Middle frontal gyrus (tissue), 1 donor: ENCODE results near the gene REXO4.
"Not testable (repeated sequence)": the region's sequence is repeated elsewhere in the genome, so short reads cannot be mapped to it uniquely, and the experiment has no call there.

Experiments used
- DNase-seq: peaks from one replicate; pipeline ENCODE4 v3.0.0-alpha.2; 2015; ENCODE audit warnings: low spot score; ENCODE audit errors: extremely low spot score

Gene REXO4

GRCh38 chr9:133421615-133422542 lies 4.1 kb upstream of the REXO4 start, which contains the start of gene ADAMTS13:
Gene ADAMTS13 (plus strand): TSS chr9:133422367. CDS start chr9:133422444, 77 bp downstream.
- DNase-seq: no peak

- DNase-seq: no peak
Observed at GRCh38 chr9:133420392-133420827, 2.6 kb upstream of the REXO4 start.

- no peak for DNase-seq
Observed at GRCh38 chr9:133419005-133419404, 1.2 kb upstream of the REXO4 start.

- no peak for DNase-seq
Observed at GRCh38 chr9:133415170-133415569, 2.6 kb downstream of the REXO4 start.

GRCh38 chr9:133408042-133408441 lies 9.8 kb downstream of the REXO4 start:
- DNase-seq: no peak

- peak; percentile 44 for DNase-seq
Observed at GRCh38 chr9:133406480-133407307, 11.1 kb downstream of the REXO4 start.

GRCh38 chr9:133405508-133406438 lies 12.0 kb downstream of the REXO4 start:
- DNase-seq: no peak

GRCh38 chr9:133404454-133405002 lies 13.3 kb downstream of the REXO4 start:
- no peak for DNase-seq

GRCh38 chr9:133403766-133404453 lies 13.9 kb downstream of the REXO4 start:
- no peak for DNase-seq

- no peak for DNase-seq
Observed at GRCh38 chr9:133402689-133403088, 15.1 kb downstream of the REXO4 start.

- DNase-seq: no peak
Observed at GRCh38 chr9:133401588-133401987, 16.2 kb downstream of the REXO4 start.

- no peak for DNase-seq
Observed at GRCh38 chr9:133400292-133400691, 17.5 kb downstream of the REXO4 start.

- DNase-seq: no peak
Observed at GRCh38 chr9:133397895-133398294, 19.9 kb downstream of the REXO4 start.

- no peak for DNase-seq
Observed at GRCh38 chr9:133397370-133397769, 20.4 kb downstream of the REXO4 start.

- no peak for DNase-seq
Observed at GRCh38 chr9:133396952-133397351, 20.9 kb downstream of the REXO4 start.

- no peak for DNase-seq
Observed at GRCh38 chr9:133394687-133395271, 23.0 kb downstream of the REXO4 start.

- no peak for DNase-seq
Observed at GRCh38 chr9:133393399-133393798, 24.4 kb downstream of the REXO4 start.

GRCh38 chr9:133392308-133392707 lies 25.5 kb downstream of the REXO4 start:
- DNase-seq: not testable (repeated sequence)

GRCh38 chr9:133391449-133391848 lies 26.4 kb downstream of the REXO4 start:
- not testable (repeated sequence) for DNase-seq

GRCh38 chr9:133390713-133391112 lies 27.1 kb downstream of the REXO4 start:
- no peak for DNase-seq
